HG03196 (cell line): ENCODE measurements around the gene DPF3.
"Not testable (repeated sequence)": the region's sequence is repeated elsewhere in the genome, so short reads cannot be mapped to it uniquely, and the experiment has no call there.

Source experiments
- ATAC-seq: cut with Tn5 transposase; IDR thresholded peaks from one replicate; pipeline ENCODE4 v1.9.1; 2021; ENCODE audit not compliant: unreplicated experiment

Gene DPF3

DNA sequence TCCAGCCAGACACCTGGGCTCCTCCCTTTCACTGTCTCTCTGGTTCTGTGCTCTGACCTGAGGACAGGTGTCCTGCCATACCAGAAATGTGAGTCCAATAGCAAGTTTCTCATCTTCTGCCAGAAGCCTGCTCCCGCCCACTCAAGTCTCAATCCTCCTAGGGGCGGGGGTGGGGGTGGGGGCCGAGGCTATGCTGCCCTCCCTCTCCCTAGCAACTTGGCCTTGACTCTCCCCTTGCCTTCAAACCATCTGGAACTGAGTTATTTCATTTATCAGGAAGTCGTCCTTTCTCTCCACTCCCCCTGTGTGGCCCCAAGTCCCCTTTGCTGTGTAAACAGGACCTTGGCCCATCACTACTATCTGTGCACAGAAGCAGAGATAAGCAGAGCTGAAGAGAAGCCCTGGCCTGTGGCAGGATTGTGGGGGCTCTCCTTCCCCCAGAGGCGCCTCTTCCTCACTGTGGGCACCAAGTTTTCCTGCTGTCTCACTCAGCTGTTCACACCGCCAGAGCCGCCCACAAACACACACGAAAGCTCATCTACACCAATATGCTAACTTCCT, 117.1 kb downstream of the DPF3 start:
- ATAC-seq = no peak

DNA sequence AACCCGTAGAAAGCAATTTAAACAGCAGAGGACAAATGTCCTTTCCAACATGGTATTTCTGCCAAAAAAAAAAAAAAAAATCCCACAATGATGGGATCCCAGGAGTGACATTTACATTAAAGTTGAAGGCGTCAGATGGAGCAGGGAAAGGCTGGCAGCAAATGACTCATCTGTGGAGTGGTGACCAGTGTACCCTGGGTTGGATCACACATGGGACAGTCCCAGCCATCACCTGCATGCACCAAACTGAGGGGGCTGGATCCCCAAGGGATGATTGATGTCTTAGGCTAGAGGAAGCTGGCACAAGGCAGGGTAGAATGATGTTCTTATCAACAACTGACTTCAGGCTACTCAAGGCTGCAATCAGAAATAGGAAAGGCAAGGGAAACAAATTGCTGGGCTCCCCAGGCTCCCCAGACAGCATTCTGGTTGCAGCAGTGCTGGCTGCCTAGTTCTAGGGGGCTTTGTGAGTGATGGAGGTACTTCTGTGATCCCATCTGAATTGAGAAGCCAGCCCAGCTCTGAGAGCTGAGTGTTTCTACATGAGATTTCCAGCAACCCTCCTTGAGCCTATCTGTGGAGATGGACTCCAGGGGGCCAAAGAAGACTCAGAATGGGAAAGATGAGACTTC, 117.9 kb downstream of the DPF3 start:
- no peak for ATAC-seq

DNA sequence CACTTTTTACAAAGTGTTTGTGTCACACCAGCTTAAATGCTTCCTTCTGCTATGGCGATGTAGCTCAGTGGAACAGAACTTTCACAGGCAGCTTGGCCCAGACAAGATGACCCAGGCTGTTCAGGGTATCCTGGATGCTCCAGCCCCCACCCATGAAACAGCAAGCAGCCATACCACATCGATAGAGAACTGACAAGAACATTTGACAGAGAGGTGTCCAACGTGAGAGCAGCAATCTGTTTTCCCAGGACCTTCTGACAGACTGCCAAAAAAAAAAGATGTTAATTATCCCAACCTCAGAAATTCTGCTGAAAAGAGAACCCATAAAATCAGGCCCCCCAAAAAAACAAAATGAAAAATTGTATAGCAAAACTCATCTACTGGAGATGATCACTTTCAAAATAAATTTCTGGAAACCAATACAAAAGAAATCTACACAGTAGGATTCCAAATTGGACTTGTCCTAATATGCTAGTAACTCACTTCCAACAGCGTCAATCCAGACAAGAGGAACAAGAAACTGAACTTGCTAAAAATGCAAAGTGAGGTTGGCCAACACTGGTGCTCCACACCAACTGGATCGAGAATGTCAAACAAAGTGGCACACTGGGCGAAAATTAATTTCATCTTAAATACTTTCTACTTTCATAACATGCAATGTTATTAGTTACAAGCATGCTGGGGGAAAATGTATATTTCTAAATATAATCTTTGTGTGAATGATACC, 118.8 kb downstream of the DPF3 start:
- no peak for ATAC-seq

DNA sequence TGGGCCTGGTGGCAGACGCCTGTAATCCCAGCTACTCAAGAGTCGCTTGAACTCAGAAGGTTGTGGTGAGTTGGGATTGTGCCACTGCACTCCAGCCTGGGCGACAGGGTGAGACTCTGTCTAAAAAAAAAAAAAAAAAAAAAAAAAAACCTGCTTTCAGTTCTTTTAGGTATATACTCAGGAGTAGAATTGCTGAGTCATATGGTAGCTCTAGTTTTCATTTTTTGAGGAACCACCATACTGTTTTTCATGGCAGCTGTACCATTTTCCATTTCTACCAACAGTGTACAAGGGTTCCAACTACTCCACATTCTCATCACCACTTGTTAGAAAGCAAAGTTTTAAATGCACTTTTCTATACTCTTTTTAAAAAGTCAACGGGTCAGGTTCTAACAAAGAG, 119.8 kb downstream of the DPF3 start:
- no peak for ATAC-seq

DNA sequence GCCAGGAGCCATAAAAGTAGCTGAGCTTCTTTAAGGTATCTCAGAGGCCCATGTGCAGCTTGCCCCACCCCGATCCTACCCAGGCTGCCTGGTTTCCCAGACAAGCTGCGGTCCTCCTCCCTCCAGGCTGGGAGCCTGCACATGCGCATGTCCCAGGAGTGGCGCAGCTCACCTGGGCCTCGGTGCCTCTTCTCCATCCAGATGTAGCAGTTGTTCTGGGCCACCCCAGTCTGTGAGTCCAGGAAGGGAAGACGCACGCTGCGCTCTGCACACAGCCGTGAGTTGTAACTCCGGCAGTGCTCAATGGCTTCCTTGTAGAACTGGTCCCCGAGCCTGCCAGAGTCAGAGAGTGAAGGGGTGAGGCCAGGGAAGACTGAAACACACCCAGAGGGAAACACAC, 122.3 kb downstream of the DPF3 start:
- ATAC-seq = no peak

DNA sequence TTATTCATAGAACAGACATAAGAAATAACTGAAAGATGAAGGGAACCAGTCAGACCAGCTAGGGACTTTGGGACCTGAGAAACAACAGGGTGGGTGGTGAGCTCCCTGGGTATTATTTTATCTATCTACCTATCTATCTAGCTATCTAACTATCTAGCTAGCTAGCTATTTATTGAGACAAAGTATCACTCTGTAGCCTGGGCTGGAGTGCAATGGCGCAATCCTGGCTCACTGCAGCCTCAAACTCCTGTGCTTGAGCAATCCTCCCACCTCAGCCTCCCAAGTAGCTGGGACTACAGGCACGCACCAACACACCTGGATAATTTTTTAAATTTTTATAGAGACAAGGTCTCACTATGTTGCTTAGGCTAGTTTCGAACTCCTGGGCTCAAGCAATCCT, 127.6 kb downstream of the DPF3 start:
- no peak for ATAC-seq

DNA sequence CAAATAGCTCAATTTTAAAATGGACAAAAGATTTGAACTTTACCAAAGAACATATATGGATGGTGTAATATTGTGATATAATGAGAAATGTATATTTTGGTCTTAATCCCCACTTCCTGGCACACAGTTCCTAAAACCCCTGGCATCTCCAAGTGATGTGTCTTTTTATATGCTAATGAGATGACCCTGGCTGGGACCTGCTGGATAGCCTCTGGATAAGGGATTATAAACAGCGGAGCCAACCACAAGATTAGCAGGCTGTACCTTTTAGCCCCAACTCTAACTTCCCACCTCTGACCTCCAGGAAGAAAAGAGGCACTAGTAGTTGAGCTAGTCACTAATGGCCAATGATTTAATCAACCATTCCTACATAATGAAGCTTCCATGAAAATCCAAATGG, 130.0 kb downstream of the DPF3 start:
- ATAC-seq = no peak

DNA sequence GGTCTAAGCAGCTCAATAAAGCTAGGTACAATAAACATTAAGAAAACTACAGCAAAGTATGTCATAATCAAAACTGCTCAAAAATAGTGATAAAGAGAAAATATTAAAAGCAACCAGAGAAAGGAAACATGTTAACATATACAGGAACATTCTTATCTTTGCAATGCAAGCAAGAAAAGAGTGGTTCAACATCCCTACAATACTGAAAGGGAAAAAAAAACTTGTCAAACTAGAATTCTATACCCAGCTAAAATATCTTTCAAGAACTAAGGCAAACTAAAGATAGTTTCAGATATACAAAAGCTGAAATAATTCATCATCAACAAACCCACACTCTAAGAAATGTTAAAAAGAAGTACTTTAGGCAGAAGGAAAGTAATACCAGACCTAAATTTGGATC, 134.2 kb downstream of the DPF3 start:
- no peak for ATAC-seq

DNA sequence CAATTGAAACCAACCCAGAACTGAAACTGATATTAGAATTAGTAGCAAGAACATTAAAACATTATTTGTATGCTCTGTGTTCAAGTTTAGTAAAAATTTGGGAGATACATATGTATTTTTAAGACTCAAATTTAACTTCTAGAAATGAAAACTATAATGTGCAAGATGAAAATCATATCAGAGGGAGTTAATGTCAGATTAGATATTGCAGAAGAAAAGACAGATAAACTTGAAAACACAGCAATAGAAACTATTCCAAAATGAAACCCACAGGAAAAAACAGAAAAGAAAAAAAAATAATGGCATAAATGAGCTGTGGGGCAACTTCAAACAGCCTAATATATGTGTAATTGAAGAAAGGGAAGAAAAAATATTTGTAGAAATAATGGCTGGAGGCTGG, 134.9 kb downstream of the DPF3 start:
- ATAC-seq = no peak

DNA sequence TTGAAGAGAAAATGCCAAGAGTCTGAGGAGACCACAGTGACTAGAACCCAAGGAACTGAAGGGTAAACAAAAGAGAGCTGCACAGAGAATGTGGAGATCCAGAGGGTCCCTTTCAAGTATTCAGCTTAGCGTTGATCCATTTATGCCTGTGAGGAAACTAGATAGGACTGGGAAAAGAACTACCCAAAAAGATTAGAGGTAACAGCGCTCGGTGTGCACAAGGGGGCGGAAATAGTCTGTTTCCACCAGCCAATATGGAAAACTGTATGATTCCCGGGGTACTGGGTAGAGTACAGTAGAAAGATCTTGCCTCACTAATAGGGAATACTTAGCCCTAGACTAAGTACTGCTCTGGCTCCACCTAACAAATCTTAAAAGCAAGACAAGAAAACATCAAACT, 135.5 kb downstream of the DPF3 start:
- no peak for ATAC-seq

DNA sequence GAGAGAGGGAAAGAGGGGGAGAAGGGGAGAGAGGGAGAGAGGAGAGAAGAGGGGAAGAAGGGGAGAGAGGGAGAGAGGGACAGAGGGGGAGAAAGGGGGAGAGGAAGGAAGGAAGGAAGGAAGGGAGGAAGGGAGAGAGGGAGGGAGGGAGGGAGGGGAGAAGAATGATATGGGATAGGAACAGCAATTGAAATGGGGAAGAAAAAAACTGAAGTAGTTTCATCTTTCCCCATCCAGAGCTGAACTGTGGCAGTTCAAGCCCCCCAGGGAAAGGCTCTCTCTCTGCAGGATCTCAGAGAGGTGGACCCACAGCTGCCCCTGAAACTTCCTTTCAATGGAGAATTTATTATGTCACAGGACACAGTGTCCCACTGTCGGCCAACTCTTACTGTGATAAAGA, 136.9 kb downstream of the DPF3 start:
- no peak for ATAC-seq

DNA sequence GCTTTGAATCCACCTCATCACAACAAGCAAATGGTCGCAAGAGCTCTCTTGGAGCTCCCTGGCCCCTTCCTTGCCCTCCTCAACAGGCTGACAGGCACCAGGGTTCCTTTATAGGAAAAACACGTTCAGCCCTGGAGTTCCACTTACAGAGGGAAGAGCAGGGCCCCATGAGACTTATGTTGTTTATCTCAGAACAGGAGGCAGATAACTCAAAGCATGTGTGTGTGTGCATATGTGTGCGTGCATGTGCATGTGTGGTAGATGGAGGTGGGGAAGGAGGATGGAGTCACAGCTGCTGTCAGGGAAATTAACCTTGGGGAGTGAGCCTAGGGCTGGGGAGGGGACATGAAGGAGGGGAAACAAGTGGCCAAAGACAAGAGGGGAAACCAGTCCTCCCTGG, 138.1 kb downstream of the DPF3 start:
- no peak for ATAC-seq

DNA sequence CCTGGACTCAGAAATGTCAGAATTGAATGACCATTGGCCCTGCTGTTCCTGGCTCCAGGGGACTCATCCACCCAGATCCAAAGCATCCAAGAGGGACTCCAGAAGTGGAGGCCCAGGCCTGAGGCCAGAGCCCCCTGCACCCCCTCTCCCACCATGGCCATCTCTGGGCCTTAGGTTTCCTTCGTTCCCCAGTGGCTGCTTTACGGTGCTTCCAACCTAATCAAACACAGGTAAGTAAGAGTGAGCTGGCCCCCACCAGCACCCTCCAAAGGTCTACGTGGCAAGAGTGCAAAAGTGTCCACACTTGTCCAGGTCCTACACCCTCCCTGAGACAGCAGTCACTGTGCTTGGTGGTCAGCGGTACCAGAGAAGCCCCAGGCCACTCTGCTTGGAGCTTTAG, 139.0 kb downstream of the DPF3 start:
- ATAC-seq = no peak

DNA sequence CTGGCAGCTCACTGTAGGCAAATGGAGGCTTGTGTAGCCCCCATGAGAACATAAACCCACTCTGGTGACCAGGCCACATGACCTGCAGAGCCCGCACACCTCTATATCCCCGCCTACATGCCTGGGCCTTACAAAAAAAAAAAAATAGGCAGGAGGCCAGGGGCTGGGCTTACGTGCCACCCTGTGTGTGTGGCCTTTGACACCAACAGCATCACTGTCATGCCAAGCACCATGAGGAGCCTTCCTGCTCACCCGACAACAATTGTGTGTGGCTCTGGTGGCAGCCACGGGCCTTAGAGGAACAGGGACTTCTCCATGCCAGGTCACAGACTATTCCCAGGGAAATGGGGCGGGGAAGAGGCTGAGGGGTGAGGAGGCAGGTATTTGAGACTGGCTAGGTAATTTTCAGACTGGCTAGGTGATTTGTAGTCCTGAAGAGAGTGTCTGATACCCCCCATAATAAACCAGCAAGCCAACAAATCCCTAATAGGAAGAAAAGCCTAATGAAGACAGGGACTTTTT, 140.0 kb downstream of the DPF3 start:
- no peak for ATAC-seq

DNA sequence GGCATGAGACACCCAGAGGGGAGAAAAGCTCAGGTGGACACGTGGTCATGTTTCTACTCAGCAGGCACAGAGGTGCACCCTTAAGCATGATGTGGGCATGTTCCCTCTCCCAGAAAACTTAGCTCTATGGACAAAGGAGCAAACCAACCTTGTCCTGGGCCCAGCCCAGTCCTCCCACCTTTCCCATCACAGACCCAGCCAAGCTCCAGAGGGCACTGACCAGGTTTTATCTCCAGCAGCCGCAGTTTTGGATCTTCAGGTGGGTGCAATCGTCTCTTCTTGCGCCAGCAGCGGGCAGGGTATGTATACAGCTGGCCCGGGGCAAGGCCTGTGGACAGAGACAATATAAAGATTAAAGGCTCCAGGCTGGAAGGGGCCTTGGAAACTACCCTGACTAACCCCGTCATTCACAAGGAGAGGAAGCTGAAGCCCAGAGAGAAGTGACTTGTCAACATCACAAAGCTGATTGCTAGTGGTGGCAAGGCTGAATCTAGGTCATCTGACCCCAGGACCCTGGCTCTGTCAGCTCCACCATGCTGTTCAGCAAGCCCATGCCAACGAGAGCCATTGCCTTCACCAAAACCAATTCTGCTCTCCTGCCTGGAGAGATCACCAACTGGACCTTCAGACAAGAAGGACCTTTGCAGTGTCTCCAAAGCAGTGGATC, 140.7 kb downstream of the DPF3 start:
- no peak for ATAC-seq

DNA sequence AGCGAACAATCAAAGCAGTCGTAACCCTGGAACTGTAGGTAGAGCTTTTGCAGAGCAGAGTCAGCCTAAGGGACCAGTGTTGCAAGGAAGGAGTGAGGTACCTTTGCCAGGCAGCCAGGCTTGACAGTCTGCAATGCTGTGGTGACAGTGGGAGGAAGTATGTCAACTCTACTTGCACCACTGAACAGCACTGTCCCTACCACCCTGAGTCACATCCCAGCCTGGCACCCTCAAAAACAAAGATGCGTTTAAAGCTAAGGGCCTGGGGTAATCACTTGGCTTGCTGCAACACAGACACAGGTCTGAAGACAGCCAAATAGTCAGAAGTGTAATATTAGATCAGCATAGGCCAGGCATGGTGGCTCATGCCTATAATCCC, 141.9 kb downstream of the DPF3 start:
- no peak for ATAC-seq

DNA sequence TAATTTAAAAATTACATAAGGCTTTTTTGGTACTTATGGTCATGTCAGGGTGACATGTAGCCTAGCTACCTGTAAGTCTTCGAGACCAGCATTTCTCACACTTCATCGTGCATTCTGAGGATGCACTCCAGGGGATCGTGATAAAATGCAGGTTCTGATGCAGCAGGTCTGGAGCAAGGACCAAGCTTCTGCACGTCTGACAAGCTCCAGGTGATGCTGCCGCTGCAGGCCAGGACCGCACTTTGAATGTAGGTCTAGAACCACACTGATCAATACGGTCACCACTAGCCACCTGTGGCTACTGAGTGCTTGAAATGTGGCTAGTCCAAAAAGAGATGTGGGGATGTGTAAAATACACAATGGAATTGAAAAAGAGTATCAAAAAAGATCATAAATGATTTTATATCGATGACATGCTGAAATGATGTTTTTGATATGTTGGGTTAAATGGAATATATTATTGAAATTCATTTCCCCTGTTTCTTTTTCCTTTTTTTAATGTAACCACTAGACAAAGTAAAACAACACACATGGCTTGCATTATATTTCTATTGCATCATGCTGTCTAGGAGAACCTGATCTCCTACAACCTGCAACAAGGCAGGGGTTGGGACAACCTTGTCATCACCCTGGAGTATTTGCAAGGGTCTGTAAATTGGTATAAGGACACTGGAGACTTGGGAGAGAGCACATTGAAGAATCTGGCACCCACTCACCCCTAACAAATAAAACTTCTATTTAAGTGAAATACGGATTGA, 142.4 kb downstream of the DPF3 start:
- no peak for ATAC-seq

DNA sequence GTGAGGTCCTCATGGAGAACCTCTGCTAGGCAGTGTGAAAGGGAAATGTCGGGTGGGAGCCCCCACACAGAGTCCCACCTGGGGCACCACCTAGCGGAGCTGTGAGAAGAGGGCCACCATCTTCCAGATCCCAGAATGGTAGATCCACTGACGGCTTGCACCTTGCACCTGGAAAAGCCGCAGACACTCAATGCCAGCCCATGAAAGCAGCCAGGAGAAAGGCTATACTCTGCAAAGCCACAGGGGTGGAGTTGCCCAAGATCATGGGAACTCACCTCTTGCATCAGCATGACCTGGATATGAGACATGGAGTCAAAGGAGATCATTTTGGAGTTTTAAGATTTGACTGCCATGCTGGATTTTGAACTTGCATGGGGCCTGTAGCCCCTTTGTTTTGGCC, 145.0 kb downstream of the DPF3 start:
- not testable (repeated sequence) for ATAC-seq

DNA sequence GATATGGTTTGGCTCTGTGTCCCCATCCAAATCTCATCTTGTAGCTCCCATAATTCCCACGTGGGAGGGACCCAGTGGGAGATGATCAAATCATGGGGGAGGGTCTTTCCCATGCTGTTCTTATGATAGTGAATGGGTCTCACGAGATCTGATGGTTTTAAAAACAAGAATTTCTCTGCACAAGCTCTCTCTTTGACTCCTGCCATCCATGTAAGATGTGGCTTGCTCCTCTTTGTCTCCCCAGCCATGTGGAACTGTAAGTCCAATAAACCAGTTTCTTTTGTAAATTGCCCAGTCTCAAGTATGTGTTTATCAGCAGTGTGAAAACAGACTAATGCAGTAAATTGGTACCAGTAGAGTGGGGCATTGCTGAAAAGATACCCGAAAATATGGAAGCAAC, 146.2 kb downstream of the DPF3 start:
- ATAC-seq = no peak

DNA sequence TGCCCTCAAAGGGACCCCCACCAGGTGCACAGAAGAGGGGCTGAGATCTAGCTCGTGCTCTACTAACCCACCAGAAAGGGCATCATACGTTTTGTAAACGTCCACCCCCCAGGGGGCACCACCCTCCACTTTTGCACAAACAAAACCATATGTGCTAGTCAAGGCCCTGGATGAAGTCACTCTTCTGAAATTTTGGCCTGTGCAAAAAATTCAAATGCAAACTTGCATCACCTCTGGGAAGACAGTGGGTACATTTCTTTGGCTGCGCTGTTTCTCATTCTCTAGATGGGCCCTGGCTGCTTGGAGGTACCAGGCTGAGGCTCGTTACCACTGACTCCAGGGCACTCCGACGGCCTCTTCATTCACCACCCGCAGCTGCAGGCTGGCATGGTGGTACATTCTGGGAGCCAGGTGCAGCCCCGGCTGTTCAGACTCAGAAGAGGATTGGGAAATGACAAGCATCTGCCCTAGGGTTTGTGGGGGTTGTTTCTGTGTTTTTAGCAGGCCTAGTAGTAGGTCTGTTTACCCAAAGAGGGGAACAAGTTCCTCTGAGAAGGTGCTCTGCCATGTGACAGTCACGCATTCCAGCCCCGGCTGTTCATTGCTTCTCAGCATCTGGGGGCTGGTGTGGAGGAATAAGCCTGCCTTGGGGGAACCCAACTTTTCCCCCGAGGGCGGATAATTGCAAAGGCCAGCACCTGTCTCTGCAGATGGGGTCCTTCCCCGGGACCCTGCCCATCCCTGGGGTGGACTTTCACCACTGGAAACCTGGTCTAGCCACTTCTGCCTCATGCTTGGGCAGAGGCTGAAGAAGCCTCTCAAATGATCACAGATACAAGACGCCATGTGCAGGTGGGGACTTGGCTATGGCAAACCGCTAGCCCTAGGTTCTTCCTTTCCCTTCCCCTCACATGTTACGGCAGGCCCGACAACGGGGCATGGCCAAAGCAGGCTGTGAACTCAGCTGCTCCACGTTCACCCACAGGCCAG, 147.6 kb downstream of the DPF3 start:
- ATAC-seq = no peak
